Endometrial microvascular endothelial cells (primary cell): ENCODE results near the gene SLC6A18. TPM values are rescaled to one million over a fixed set of nuclear protein-coding genes. Genes with fewer than 3 reads are reported as not detected.
"Not testable (repeated sequence)": the region's sequence is repeated elsewhere in the genome, so short reads cannot be mapped to it uniquely, and the experiment has no call there.

ENCODE experiments used
- in situ Hi-C: cut with HindIII; loops from 2 replicates; pipeline ENCODE4 v1.10.0; 2017; ENCODE audit warnings: low sequenced_read_pairs, low pct_unique_long_range_greater_than_20kb; ENCODE audit errors: inconsistent ontology term
- total RNA-seq: library from RNA; depleted of rRNA; stranded (reverse); fragments of >200 nt; gene quantifications from one replicate; pipeline ENCODE4 v1.2.3, GENCODE V29; 2015; ENCODE audit errors: inconsistent ontology term

Gene SLC6A18
- total RNA-seq, 1 donor from 2014 or later = not detected

GRCh38 chr5:1265026-1265425 is 39.8 kb downstream of the SLC6A18 start:
- in situ Hi-C loops = no loop called here

- in situ Hi-C loops = no loop called here
Measured at GRCh38 chr5:1265461-1266455, 40.6 kb downstream of the SLC6A18 start.

DNA sequence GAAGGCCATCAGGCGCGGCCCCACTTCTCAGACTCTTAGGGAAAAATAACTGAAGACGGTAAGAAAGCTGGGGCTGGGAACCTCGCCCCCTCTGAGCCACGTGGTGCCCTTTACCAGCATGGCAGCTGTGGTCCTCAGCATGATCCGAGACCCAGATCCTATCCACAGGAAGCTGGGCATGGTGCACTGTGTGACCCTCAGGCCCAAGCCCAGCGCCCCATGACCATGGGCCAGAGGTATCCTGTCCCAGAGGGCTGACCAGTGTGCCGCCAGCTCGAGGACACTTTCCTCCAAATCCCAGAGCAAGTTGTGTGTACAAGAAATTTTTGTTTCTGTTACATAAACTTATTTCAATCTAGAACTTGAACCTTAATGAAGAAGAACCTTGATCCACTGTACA is 41.6 kb downstream of the SLC6A18 start:
- in situ Hi-C loops = no loop called here

DNA sequence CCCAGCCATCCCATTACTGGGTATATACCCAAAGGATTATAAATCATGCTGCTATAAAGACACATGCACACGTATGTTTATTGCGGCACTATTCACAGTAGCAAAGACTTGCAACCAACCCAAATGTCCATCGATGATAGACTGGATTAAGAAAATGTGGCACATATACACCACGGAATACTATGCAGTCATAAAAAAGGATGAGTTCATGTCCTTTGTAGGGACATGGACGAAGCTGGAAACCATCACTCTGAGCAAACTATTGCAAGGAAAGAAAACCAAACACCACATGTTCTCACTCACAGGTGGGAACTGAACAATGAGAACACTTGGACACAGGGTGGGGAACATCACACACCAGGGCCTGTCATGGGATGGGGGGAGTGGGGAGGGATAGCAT is 42.3 kb downstream of the SLC6A18 start:
- in situ Hi-C loops = not testable (repeated sequence)

DNA sequence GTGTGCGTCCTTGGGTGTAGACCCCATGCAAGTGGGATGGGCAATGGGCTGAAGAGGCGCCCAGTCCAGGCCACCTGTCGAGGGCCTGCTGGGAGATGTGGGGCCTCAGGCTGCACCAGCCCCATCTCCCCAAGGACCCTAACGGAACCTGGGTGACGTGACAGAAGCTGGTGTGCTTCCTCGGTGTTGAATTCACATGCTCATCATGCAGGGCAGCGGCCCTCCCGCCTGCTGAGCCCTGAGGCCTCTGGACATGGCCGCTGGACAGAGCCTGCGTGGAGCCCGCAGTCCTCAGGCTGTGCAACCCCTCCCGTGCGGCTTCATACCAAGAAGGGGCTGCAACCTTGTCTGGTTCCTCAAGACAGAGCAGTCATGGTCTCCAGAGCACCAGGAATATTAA is 42.9 kb downstream of the SLC6A18 start:
- in situ Hi-C loops = no loop called here

- in situ Hi-C loops = no loop called here
Measured at GRCh38 chr5:1268666-1269065, 43.5 kb downstream of the SLC6A18 start.

DNA sequence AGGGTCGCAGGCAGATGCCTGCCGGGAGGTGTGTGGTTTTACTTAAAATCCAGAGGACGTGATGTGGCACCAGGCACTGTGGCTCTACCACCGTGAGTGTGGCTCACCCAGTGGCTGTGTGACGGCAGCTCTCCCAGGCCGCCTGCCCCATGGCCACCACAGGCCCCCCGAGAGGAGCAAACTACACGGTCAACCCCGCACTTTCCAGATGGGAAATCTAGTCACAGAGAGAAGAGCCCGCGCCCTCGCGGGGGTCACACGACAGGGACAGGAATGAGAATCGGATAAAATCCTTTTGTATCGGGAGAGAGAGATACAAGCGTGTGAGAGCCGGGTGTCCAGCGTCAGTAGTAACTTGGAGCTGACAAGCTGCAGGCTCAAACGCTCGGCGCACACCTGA is 45.2 kb downstream of the SLC6A18 start:
- in situ Hi-C loops = no loop called here

DNA sequence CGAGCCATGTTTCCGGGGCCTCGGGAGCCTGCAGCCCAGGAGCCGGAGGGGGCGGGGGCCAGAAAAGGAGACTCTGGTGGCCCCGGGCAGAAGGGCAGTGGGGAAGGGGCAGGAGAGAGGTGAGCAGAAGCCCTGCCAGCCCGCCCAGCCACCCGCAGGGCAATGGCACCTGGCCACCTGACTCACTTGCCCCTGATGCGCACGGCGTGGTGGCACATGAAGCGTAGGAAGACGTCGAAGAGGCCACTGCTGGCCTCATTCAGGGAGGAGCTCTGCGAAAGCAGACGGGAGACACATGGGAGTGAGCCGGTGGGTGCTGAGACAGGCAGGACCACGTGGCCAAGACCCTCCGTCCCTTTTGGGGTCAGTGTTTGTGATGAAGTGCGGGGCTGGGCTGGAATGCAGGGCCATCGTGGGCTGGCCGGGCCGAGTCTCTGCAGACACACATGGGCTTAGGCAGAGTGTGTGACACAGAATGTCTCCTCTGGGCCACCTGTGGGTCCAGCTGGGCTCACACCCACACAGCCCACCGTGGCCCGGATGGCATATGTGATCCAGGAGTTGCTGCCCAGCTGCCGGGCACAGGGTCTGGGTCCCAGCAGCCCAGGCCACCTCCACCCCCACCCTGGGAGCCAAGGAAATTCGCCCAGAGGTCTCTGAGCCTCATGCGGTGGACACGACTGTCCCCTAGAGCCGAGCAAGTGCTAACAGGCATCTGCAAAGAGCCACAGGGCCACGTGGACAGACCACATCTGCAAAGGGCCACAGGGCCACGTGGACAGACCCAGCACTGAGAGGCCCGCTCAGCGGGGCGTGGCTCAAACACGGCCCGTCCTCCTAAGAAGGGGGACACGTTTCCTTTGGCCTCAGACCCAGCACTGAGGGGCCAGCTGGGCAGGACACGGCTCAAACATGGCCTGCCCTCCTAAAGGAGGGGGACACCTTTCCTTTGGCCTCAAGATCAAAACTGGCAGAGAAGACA is 46.0 kb downstream of the SLC6A18 start:
- in situ Hi-C loops = no loop called here

DNA sequence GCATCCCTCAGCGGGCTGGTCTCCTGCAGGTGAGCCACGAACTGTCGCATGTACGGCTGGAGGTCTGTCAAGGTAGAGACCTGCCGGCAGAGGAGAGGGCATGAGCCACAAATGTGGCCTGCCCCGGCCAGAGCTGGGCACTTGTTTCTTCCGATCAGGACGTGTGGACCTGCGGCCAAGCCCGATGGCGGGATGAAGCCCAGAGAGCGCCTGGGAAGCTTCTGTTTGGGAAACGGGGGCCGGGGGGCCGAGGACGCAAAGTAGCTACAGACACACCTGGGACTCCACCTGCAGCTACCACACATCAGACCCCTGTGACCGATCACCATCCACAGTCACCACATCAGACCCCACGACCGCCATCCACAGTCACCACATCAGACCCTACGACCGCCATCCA is 47.0 kb downstream of the SLC6A18 start:
- in situ Hi-C loops = no loop called here

DNA sequence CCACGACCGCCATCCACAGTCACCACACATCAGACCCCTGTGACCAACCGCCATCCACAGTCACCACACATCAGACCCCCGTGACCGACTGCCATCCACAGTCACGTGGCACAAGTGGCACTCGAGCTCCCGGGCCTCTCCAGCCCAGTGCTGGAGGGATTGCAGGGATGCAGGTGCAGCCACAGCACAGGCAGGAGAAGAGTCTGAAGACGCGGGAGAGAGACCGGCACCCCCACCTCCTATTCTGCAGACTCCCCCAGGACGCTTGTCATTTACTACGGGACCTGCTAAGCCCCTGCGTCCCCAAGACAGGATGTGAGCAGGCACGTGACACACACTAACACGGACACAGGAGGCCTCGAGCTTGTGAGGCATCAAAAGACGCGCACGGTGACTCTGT is 48.6 kb downstream of the SLC6A18 start:
- in situ Hi-C loops = no loop called here

DNA sequence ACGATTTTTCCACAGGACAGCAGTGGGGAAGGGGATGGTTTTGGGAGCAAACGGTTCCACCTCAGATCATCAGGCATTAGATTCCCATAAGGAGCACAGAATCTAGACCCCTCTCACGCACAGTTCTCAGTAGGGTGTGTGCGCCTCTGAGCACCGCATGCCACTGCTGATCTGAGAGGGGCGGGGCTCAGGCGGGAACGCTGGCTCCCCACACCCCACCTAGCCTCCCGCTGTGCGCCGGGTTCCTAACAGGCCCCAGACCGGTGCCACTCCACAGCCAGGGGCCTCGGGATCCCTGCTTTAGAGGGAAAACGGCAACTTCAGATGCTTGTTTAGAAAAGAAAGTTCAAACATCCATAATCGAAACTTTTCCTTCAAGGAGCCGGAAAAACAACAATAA is 49.3 kb downstream of the SLC6A18 start:
- in situ Hi-C loops = no loop called here

- in situ Hi-C loops = not testable (repeated sequence)
Measured at GRCh38 chr5:1275397-1276391, 50.5 kb downstream of the SLC6A18 start.

GRCh38 chr5:1276930-1277329 is 51.7 kb downstream of the SLC6A18 start:
- in situ Hi-C loops = no loop called here

- in situ Hi-C loops = no loop called here
Measured at GRCh38 chr5:1277331-1277730, 52.1 kb downstream of the SLC6A18 start.

- in situ Hi-C loops = no loop called here
Measured at GRCh38 chr5:1277781-1278180, 52.6 kb downstream of the SLC6A18 start.

DNA sequence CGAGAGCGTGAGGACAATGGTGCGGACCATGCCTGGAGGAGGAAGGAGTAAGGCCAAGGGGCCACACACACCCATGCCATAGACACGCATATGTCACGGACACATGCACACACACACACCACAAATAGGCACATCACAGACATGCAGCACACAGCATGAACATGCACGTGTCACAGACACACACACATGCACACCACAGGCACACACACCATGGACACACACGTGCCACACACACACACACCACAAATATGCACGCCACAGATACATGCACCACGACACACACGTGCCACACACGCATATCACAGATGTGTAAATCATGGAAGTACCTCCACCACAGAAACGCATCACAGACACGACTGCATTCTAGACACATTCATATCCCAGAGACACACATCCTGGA is 53.0 kb downstream of the SLC6A18 start:
- in situ Hi-C loops = no loop called here

- in situ Hi-C loops = no loop called here
Measured at GRCh38 chr5:1278656-1279442, 53.7 kb downstream of the SLC6A18 start.
